ENCODE results near the gene ARPC2.

DNA sequence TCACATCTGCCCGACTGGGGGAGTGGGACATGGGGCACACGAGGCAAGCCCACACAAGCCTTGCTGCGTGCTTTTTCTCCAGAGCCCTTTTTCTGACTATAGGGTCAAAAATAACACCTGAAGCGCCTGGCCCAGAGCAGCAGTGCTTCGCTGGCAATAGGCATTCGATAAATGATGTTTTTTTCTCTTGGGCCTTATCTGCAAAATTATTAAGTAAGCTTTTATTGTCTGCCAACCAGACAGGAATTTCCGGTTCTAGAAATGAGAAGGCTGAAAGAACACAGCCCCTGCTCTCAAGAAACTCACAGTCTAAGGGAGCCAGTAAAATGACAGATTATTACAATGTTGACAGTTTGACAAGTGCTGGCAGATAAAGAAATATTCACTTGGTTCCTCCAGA lies 78.0 kb downstream of the ARPC2 start:
- TF ChIP-seq, protein P1, sequence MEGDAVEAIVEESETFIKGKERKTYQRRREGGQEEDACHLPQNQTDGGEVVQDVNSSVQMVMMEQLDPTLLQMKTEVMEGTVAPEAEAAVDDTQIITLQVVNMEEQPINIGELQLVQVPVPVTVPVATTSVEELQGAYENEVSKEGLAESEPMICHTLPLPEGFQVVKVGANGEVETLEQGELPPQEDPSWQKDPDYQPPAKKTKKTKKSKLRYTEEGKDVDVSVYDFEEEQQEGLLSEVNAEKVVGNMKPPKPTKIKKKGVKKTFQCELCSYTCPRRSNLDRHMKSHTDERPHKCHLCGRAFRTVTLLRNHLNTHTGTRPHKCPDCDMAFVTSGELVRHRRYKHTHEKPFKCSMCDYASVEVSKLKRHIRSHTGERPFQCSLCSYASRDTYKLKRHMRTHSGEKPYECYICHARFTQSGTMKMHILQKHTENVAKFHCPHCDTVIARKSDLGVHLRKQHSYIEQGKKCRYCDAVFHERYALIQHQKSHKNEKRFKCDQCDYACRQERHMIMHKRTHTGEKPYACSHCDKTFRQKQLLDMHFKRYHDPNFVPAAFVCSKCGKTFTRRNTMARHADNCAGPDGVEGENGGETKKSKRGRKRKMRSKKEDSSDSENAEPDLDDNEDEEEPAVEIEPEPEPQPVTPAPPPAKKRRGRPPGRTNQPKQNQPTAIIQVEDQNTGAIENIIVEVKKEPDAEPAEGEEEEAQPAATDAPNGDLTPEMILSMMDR (IDR thresholded peaks at IDR 0.05; ENCODE audit: insufficient read depth, low read length), result no peak
- TF ChIP-seq POLR2AphosphoS5 (IDR thresholded peaks at IDR 0.05; ENCODE audit: low read depth), result no peak
- TF ChIP-seq GABPA (IDR thresholded peaks at IDR 0.05; ENCODE audit: low read depth), result no peak
- TF ChIP-seq, protein P2, sequence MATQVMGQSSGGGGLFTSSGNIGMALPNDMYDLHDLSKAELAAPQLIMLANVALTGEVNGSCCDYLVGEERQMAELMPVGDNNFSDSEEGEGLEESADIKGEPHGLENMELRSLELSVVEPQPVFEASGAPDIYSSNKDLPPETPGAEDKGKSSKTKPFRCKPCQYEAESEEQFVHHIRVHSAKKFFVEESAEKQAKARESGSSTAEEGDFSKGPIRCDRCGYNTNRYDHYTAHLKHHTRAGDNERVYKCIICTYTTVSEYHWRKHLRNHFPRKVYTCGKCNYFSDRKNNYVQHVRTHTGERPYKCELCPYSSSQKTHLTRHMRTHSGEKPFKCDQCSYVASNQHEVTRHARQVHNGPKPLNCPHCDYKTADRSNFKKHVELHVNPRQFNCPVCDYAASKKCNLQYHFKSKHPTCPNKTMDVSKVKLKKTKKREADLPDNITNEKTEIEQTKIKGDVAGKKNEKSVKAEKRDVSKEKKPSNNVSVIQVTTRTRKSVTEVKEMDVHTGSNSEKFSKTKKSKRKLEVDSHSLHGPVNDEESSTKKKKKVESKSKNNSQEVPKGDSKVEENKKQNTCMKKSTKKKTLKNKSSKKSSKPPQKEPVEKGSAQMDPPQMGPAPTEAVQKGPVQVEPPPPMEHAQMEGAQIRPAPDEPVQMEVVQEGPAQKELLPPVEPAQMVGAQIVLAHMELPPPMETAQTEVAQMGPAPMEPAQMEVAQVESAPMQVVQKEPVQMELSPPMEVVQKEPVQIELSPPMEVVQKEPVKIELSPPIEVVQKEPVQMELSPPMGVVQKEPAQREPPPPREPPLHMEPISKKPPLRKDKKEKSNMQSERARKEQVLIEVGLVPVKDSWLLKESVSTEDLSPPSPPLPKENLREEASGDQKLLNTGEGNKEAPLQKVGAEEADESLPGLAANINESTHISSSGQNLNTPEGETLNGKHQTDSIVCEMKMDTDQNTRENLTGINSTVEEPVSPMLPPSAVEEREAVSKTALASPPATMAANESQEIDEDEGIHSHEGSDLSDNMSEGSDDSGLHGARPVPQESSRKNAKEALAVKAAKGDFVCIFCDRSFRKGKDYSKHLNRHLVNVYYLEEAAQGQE (IDR thresholded peaks at IDR 0.05; ENCODE audit: insufficient replicate concordance, low read depth), result no peak
